ENCODE data around the gene ZNF516.
A peak's percentile ranks its signal among the peaks of the same experiment; 100 is the strongest.
"Not testable (repeated sequence)": the region's sequence is repeated elsewhere in the genome, so short reads cannot be mapped to it uniquely, and the experiment has no call there.

Gene ZNF516

DNA sequence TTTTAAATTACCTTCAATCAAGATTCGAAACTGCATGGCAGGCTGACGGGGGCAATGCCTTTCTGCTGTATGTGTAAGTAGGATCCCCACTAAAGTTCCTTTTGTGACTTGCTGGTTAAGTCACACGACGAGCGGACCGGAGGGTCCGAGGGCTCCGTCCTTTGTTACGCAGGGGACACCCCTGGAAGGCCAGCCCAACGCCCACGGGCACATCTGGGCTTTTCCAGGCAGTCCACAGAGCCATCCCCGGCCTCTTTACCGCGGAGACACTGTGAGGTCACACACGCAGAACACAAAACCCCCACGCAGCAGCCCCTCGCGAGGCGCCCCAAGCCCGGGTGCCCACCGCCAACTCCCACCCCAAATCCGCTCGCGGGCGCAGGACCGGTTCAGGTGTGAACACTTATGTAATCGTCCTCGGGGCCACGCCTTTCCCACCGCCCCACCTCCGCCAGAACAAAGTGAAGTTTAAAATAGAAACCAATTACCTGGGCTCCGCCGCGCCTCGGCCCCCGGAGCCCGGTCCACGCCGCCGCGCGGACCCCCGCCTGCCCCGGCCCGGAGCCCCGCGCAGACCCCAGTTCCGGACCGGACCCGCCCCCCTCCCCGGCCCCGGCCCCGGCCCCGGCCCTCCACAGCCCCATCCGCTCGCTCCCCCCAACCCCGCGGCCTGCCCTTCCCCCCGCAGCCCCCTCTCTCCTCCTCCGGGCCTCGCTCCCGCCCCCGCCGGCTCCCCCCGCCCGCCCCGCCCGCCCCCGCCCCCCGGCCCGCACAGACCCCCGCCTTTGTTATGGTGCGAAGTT, 4.2 kb downstream of the ZNF516 start:
- peak; percentile 53 for DNase-seq (ENCODE audit: low read depth, low spot score)

DNA sequence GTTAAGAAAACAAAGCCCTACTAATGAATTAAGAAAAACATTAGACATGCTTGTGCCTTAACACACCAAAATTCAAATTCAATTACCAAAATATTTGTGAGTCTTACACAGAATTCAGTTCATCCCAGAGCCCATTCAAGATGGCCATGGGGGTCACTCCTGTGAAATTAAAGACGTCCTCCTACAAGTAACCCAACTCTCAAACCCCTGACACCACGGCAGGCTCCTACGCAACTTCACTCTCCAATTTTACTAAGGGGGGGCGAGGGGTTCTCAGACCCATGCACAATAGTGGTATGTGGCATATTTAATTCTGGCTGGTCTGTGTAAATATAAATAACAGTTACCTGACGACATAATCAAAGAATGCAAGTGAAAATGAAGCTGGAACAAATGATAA, 5.0 kb downstream of the ZNF516 start:
- no peak for DNase-seq (ENCODE audit: low read depth, low spot score)

DNA sequence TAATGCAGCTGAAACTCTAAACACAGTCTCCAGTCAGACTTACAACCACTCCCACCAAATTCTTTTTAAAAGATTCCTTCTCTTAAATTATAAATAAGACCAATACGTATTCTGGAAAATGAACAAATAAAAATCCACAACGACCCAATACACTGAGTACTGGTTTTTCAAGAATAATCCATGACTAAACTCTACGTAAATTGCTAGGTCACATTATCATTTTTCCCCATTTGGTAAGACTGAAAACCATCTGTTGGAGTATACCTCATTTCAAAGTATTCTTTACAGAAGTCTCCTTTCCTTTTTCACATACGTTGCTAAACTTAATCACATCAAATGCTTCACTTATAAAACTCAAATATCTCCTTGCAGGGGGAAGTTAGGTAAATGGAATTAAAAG, 6.0 kb downstream of the ZNF516 start:
- DNase-seq (ENCODE audit: low read depth, low spot score): no peak

DNA sequence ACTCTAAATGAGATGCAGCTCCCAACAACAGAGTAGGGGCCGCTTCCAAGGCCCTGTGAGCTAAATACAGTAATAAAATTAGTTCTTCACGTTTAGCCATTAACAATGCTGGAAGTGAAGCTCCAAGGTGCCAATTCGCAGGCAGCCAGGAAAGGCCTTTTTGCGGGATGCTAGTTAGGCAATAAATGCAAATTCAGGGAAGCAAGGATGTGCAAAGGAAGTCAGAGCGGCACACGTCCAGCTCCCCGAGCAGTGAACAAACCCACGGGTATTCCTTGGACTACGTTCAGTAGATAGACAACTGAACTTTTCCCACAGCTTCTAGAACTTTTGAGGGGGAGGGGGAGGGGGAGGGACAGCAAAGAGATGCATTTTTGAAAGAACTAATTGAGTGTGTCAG, 6.9 kb downstream of the ZNF516 start:
- peak; percentile 37 for DNase-seq (ENCODE audit: low read depth, low spot score)

- peak; percentile 43 for DNase-seq (ENCODE audit: low read depth, low spot score)
Observed at GRCh38 chr18:76487782-76488181, 7.3 kb downstream of the ZNF516 start.

- DNase-seq (ENCODE audit: low read depth, low spot score): no peak
Observed at GRCh38 chr18:76487070-76487469, 8.0 kb downstream of the ZNF516 start.

GRCh38 chr18:76486574-76486973, 8.5 kb downstream of the ZNF516 start:
- DNase-seq (ENCODE audit: low read depth, low spot score): no peak

- no peak for DNase-seq (ENCODE audit: low read depth, low spot score)
Observed at GRCh38 chr18:76486038-76486437, 9.0 kb downstream of the ZNF516 start.

DNA sequence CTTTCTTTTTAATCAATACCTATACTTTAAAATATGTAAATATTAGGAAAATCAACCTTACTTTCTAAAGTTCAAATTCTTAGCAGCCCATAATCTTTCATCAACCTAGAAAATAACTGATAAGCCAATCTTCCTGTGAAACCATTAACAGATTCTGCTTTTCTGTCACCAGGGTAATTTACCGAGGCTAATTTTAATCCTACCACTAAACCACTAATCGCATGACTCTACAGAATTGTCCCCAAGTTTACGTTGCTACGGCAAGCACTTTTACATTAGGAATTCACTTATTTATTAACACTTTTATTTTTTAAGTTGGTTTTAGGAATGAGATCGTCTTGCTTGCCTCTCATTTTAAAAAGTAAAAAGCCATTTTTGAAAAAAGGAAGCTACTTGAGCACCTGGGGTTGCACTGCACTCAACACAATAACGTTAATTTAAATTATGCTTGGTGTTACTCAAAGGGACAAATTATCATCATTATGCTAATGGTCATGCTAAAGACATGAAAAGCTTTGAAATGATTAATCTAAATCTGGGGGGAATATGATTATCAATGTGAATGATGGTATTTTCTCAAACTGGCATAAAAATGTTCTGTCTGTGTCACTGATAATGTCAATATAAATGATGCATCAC, 10.2 kb downstream of the ZNF516 start:
- DNase-seq (ENCODE audit: low read depth, low spot score): no peak

- DNase-seq (ENCODE audit: low read depth, low spot score): no peak
Observed at GRCh38 chr18:76483780-76484179, 11.3 kb downstream of the ZNF516 start.

DNA sequence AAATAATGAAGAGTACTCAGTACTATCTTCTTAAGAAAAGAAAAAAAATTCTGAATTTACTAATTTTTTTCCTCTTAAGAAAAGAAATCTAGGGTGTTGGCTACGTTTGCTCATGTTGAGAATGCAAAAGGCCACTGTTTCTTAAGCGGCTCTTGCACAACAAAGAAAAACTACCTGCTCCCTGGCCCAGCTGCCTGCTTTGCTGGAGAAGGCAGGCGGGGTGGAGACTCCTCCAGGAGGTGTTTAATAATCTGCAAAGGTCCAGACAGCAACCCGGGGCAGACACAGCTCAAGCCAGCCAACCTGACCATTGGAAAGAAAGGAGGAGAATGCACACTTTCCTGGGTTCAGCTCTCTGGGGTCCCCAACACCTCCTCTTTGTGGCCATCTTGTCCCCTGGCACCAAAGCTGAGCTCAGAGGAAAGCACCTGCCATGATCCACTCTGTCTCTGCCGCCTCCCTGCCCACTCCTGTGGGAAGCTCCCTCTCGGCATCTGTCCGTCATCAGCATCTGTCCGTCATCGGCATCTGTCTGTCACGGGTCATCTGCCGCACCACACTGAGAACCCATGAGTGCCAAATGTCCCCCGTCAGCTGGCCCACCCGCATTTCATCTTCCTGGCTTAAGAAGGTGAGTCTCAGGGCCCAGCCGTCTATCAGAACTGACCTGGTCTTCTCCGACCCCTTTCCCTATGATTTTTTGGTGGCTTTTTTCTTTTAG, 11.9 kb downstream of the ZNF516 start:
- no peak for DNase-seq (ENCODE audit: low read depth, low spot score)

GRCh38 chr18:76482267-76482666, 12.8 kb downstream of the ZNF516 start:
- no peak for DNase-seq (ENCODE audit: low read depth, low spot score)

DNA sequence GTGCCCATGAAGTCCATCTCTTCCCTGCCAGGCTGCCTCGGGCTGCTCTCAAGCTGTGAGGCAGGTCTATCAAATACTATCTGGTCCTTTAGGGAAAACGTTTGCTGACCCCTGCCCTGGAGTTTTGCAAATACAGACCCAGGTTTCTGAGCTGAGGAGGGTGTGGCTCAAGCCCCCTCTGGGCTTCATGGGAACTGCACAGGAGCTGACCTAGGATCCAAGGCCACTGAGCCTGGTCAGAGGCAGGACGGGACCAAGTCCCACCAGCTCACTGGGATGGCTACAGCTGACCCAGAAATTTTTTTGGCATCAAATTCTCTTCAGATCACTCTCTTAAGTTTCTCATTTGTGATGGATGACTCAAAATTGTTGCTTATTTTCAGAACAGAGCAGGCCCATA, 14.1 kb downstream of the ZNF516 start:
- DNase-seq (ENCODE audit: low read depth, low spot score): peak; percentile 49

- DNase-seq (ENCODE audit: low read depth, low spot score): no peak
Observed at GRCh38 chr18:76479351-76480238, 15.4 kb downstream of the ZNF516 start.

DNA sequence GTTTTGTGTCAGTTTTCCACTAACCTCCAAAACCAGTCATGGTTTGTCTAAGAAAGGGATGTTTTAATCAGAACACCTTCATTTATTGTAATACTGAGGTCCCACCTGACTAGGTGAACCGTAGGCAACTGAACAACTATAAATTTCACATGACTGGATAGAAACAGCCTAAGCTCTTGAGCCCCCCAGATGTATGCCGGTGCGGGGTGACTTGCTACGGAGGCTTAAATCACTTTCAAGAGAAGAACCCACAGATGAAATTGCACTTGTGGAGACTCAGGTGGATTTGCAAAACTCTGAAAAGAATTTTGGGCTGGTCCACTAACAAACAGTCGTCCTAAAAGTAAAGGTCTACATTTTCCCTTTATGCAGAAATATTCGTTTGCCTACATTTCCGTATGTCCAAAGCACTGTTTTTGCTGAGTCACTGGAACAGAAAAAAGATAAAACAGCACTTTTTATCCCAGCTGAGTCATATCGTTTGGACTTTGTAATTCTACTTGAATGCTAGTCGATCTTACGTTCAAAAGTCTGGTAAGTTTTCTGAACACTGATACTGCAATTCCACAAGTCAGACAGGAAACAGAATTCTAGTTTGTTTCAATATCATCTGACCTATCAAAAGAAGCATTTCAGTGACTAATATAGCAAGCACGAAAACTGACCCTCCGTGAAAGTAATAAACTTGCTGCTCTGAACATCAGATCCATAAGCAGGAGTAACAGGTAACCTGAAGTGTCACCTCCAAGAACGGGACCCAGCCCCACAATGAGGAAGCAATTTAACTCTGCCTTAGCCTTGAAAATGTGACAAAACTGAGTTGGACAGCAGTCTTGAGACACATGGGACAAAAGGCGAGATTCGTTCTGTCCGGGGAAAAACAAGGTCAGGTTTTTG, 18.1 kb downstream of the ZNF516 start:
- no peak for DNase-seq (ENCODE audit: low read depth, low spot score)

DNA sequence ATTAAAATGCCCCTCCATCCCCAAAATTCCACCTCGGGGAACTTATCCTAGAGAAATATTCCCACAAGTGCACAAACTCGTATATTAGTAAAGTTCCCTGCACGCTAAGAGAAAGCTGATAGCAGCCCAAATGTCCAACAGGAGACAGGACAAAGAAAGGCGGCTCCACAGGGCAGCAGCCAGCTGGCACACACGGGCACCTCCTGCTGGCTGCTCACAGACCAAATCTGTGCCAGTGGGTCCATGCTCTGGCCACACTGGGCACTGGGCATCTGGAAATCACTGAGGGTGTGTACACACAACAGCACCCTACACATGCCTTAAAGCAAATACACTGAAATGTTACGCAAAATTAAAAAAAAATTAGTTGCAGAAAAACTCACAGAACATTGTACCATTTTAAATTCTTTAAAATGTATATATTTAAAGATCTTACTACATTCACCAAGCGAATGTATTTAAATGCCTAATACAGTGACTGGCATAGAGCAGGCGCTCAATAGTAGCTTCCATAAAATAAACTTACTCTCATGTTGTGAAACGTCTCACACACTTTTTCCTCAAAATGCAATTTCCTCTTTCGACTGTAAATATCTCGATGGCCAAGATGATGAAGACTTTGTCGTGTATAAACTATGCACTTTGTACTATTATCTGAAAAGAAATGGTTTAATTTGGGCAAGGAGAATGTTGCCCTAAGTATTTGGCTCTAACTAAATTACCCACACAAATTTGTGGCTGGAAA, 19.4 kb downstream of the ZNF516 start:
- DNase-seq (ENCODE audit: low read depth, low spot score): no peak

- no peak for DNase-seq (ENCODE audit: low read depth, low spot score)
Observed at GRCh38 chr18:76474824-76475223, 20.2 kb downstream of the ZNF516 start.

DNA sequence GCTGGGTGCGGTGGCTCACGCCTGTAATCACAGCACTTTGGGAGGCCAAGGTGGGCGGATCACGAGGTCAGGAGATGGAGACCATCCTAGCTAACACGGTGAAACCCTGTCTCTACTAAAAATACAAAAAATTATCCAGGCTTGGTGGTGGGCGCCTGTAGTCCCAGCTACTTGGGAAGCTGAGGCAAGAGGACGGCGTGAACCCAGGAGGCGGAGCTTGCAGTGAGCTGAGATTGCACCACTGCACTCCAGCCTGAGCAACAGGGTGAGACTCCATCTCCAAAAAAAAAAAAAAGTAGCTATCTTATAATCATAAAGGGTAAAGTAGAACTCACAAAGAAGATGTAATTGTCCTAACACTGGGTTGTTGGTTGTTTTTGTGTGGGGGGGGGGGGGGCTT, 21.5 kb downstream of the ZNF516 start:
- DNase-seq (ENCODE audit: low read depth, low spot score): not testable (repeated sequence)

GRCh38 chr18:76472829-76473228, 22.2 kb downstream of the ZNF516 start:
- no peak for DNase-seq (ENCODE audit: low read depth, low spot score)

DNA sequence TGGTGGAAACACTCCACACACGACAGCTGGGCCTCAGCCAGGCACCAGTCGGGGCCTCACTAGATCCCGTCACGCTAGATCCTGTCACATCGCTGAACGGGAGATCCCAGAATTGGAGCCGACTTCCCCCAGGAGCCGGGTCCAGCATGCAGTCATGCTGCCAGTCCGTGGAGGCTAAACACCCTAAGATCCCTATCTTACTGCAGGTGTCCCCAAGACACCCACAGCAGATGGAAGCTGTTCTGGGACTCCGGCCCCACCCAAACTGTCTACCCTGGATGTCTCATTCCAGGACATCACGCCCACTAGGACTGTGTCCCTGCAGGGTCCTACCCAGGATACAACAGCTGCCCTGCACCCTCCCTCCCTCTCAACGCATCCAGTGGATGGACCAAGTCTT, 23.4 kb downstream of the ZNF516 start:
- DNase-seq (ENCODE audit: low read depth, low spot score): no peak

All from ELF-1 (cell line).